ENCODE results near the gene HSD17B7.
"Not testable (repeated sequence)": the region's sequence is repeated elsewhere in the genome, so short reads cannot be mapped to it uniquely, and the experiment has no call there.

HSD17B7 gene, protein sequence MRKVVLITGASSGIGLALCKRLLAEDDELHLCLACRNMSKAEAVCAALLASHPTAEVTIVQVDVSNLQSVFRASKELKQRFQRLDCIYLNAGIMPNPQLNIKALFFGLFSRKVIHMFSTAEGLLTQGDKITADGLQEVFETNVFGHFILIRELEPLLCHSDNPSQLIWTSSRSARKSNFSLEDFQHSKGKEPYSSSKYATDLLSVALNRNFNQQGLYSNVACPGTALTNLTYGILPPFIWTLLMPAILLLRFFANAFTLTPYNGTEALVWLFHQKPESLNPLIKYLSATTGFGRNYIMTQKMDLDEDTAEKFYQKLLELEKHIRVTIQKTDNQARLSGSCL

DNA sequence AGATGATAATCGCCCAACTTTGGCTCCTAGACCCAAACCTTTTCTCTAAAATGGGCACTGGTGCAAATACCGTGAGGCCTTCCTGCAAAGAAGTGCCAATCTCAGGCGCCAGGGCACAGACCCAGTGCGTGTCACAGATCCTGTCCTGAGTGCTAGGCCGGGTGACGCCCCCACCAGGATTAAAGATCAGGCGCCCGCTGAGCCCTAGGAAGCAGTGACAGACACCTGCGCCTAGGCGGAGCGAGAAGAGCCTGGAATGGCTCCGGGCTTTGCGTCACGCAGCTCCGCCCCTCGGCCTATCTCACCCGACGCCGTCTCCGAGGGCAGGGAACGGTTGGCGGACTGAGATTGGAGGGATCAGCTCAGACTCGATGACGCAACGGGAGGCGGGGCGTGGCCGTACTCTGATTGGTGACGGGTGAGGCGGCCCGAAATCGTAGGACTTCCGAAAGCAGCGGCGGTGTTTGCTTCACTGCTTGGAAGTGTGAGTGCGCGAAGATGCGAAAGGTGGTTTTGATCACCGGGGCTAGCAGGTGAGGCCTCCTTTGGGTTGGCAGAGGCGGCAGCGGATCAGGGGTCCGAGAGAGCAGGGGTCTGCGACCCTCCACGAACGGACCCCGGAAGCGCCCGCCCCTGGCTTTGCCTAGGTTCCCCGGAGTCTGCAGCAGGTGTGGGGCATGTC, at the start of gene HSD17B7:
Gene HSD17B7, plus strand, starts transcription at position 400 of the 682 bp plus-strand sequence. Its CDS starts 99 bp downstream, at position 499.
- H3K4me3 ChIP-seq (ENCODE audit: low read depth, low read length), result peak within 1 kb of the TSS; percentile 56

DNA sequence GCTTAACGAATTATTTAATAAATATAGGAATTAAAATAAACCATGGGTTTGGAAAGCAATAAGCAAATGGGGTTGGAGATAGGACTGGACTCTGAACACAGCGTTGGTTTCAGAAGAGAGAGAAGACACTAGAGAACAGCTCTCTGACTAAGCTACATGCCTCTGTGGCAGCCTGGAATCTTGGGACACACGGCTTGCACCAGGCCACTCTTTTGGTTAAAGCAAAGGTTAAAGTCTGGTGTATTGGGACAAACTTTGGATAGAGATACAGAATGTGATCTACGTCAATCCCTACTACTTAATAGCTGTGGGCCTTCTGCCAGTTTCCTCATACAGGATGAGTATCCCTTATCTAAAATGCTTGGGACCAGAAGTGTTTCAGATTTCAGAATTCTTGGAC, 49.7 kb upstream of the HSD17B7 start:
- no peak overlapping the region for H3K4me3 ChIP-seq (ENCODE audit: low read depth, low read length)
- TF ChIP-seq, protein P1, sequence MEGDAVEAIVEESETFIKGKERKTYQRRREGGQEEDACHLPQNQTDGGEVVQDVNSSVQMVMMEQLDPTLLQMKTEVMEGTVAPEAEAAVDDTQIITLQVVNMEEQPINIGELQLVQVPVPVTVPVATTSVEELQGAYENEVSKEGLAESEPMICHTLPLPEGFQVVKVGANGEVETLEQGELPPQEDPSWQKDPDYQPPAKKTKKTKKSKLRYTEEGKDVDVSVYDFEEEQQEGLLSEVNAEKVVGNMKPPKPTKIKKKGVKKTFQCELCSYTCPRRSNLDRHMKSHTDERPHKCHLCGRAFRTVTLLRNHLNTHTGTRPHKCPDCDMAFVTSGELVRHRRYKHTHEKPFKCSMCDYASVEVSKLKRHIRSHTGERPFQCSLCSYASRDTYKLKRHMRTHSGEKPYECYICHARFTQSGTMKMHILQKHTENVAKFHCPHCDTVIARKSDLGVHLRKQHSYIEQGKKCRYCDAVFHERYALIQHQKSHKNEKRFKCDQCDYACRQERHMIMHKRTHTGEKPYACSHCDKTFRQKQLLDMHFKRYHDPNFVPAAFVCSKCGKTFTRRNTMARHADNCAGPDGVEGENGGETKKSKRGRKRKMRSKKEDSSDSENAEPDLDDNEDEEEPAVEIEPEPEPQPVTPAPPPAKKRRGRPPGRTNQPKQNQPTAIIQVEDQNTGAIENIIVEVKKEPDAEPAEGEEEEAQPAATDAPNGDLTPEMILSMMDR (IDR thresholded peaks at IDR 0.05; ENCODE audit: borderline replicate concordance, insufficient read depth, low read depth, low read length), result no peak

DNA sequence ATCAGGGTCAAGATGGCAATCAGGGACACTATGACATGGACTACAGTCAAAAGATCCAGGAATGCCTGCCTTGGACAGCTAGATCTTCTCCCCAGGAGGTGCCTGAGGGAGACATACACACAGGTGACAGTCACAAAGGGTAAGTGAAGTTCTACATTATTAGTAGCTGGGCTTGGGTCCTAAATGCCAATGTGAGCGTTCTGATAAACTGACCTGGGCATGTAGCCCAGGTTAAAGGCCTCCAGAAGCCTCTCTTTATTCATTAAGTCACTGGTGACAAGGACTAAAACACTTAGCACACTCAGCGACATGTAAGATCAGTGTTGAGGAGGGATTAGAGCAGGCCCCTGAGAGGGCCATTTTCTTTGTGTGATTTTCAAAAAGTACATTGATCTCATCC, 48.9 kb upstream of the HSD17B7 start:
- TF ChIP-seq, protein P1 (IDR thresholded peaks at IDR 0.05; ENCODE audit: borderline replicate concordance, insufficient read depth, low read depth, low read length), result no peak
- no peak overlapping the region for H3K4me3 ChIP-seq (ENCODE audit: low read depth, low read length)

DNA sequence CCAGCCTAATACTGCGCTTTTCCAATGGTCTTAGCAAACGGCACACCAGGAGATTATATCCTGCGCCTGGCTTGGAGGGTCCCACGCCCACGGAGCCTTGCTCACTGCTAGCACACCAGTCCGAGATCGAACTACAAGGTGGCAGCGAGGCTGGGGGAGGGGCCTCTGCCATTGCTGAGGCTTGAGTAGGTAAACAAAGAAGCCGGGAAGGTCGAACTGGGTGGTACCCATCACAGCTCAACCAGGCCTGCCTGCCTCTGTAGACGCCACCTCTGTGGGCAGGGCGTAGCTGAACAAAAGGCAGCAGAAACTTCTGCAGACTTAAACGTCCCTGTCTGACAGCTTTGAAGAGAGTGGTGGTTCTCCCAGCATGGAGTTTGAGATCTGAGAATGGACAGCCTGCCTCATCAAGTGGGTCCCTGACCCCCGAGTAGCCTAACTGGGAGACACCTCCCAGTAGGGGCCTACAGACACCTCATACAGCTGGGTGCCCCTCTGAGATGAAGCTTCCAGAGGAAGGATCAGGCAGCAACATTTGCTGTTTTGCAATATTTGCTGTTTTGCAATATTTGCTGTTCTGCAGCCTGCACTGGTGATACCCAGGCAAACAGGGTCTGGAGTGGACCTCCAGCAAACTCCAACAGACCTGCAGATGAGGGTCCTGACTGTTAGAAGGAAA, 44.1 kb upstream of the HSD17B7 start:
- not testable (repeated sequence) for H3K4me3 ChIP-seq (ENCODE audit: low read depth, low read length)

DNA sequence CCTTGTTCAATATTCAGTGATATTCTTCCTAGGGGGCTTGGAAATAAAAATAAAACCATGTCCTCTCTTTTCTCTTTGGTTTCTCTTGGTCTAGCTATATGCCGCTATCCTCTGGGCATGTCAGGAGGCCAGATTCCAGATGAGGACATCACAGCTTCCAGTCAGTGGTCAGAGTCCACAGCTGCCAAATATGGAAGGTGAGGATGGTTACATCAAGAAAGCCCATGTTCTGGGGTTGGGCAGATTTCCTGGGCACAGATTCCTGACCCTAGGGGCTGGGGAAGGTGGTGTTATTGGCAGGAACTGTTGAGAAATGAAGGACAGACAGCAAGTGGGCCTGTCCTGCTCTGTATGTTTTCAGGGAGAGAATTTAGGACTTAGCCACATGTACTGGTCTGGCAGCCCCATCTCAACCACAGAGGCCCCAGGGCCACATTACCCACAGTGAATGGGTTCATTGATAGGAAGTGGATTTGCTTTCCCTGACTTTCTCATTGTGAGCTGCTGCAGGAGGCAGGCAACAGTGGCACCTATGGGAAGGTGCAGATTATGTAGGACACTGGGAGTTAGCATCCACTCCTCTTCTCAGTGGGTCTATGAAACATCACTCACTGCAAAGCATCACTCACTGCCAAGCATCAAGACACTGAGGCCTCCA, 37.4 kb upstream of the HSD17B7 start:
- TF ChIP-seq, protein P1 (IDR thresholded peaks at IDR 0.05; ENCODE audit: borderline replicate concordance, insufficient read depth, low read depth, low read length), result no peak
- no peak overlapping the region for H3K4me3 ChIP-seq (ENCODE audit: low read depth, low read length)

DNA sequence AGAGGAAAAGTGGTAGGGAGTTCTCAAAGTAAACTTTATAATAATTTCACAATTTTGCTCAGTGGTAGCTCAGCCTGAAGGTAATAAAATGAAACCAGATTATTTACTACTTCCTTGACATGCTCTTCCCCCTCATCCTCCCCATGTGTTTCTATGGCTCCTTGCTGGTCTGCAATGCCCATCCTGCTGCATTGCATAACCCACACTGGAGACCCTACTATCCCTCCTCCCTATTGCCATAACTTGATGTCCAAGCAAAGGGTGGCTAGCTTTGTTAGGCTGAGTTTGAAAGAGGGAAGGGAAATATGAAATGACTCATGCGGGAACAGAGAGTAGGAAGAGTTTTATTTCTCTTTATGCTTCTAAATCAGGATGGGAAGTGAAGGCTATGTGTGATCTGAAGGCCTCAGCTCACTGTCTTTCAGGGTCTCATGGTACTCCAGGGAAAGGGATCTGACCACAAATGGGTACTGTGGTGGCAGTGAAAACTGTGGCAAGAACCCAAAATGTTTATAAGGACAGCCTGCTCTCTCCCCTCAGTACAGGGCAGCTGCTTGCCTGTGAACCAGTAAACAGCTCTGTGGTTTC, 36.4 kb upstream of the HSD17B7 start:
- H3K4me3 ChIP-seq (ENCODE audit: low read depth, low read length), result no peak overlapping the region
- TF ChIP-seq, protein P1 (IDR thresholded peaks at IDR 0.05; ENCODE audit: borderline replicate concordance, insufficient read depth, low read depth, low read length), result no peak

DNA sequence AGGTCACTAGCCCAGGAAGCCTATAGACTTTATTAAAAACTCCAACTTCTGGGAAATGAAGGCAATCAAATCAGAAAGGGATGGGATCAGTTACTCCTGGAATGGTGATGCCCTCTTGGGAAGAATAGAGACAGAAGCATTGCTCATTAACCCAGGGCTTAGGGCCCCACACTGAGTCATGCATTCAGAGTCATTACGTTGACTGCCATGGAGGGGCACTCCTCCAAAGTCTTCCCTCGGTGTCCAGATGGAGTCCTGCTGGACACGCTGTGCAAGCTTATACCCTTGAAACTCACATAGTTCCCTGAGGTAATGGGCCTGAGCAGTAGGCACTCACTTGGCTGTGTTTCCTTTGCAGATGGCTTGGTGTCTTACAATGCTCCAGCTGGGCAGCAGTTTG, 35.2 kb upstream of the HSD17B7 start:
- no peak overlapping the region for H3K4me3 ChIP-seq (ENCODE audit: low read depth, low read length)
- TF ChIP-seq, protein P1 (IDR thresholded peaks at IDR 0.05; ENCODE audit: borderline replicate concordance, insufficient read depth, low read depth, low read length), result no peak
